Measurements from ENCODE around the gene KAT6B.

KAT6B gene

DNA sequence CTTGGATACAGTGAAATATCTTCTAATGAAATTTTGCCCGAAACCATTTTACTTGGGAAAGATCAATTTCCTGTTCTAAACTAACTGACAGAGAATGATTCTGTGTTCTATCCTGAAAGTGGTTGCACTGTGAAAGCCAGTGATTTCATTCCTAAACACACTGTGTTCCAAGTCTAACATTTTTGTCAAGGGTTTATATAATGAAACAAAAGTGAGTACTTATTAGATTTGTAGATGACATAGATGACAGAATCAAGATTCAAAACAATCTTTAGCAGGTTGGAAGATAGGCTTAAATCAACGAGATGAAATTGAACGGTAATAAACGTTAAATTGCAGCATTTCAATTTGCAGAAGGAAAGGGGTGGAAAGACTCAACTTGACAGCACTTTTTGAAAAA is 13.3 kb downstream of the KAT6B start:
- in situ Hi-C loops (cut with HindIII; ENCODE audit: low sequenced_read_pairs) = loop anchor here (5.0 kb wide), 1 partner anchor 73 kb away; no protein-coding TSS in a partner anchor

DNA sequence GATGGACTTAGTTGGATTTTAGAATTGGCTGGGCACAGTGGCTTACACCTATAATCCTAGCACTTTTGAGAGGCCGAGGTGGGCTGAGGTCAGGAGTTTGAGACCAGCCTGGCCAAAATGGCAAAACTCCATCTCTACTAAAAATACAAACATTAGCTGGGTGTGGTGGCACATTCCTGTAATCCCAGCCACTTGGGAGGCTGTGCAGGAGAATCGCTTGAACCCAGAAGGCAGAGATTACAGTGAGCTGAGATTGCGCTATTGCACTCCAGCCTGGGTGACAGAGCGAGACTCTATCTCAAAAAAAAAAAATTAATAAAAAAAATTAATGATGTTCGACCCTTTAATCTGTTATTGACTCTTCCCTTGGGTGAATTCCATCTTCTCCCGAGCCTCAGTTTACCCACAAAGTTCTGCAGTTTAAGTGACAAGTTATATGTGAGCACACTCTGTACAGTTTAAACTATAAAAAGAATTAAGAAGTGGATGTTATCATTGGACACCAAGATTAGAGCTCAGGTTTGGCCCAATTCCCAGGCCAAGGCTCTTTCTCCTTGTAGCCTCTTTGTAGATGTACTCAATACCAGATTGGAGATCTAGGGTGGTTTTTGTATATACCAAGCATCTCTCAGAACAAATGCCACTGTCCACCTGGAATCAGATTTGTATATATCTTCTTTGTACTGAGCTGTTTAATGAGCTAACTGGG is 15.0 kb downstream of the KAT6B start:
- peak; percentile 27 for DNase-seq (ENCODE audit: low read depth)
- TF ChIP-seq, protein P1, sequence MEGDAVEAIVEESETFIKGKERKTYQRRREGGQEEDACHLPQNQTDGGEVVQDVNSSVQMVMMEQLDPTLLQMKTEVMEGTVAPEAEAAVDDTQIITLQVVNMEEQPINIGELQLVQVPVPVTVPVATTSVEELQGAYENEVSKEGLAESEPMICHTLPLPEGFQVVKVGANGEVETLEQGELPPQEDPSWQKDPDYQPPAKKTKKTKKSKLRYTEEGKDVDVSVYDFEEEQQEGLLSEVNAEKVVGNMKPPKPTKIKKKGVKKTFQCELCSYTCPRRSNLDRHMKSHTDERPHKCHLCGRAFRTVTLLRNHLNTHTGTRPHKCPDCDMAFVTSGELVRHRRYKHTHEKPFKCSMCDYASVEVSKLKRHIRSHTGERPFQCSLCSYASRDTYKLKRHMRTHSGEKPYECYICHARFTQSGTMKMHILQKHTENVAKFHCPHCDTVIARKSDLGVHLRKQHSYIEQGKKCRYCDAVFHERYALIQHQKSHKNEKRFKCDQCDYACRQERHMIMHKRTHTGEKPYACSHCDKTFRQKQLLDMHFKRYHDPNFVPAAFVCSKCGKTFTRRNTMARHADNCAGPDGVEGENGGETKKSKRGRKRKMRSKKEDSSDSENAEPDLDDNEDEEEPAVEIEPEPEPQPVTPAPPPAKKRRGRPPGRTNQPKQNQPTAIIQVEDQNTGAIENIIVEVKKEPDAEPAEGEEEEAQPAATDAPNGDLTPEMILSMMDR (IDR thresholded peaks at IDR 0.05; ENCODE audit: low read depth, low read length, missing control alignments) = no peak
- no peak overlapping the region for H3K4me3 ChIP-seq (ENCODE audit: low read depth, low read length)
- in situ Hi-C loops (cut with HindIII; ENCODE audit: low sequenced_read_pairs) = loop anchor here (5.0 kb wide), 1 partner anchor 71 kb away; no protein-coding TSS in a partner anchor

More for the DNA sequence above, 13.3 kb downstream of the KAT6B start:
- H3K4me3 ChIP-seq (ENCODE audit: low read depth, low read length) = no peak overlapping the region
- no peak for DNase-seq (ENCODE audit: low read depth)
- TF ChIP-seq, protein P1 (IDR thresholded peaks at IDR 0.05; ENCODE audit: low read depth, low read length, missing control alignments) = no peak

DNA sequence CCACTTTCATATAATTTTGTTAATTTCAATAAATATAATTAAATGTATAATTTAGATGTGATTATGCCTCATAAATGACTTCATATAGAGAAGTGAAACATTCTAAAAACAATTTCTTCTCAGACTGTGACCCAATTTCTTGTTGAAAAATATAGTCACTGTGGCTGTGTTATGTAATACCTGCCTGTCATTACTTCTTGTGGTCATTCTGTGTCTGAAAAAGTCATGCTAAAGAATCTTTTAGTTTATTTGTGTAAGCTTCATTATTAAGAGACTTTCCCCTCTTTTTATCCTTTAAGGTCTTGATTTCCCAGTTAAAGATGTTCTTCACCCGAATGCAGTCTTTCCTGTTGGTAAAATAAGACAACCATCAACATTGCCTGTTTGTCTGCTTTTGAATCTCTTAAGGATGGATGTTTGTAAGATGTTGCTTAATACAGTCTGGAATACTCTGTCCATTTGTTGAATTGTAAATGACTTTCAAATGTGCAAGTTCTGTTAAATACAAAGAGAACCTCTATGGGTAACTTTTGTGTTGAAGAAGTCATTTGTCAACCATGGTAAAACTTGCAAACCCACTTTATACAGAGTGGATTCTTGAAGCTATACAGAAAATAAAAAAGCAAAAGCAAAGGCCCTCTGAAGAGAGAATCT is 16.0 kb downstream of the KAT6B start:
- in situ Hi-C loops (cut with HindIII; ENCODE audit: low sequenced_read_pairs) = loop anchor here (5.0 kb wide), 1 partner anchor 70 kb away; no protein-coding TSS in a partner anchor

DNA sequence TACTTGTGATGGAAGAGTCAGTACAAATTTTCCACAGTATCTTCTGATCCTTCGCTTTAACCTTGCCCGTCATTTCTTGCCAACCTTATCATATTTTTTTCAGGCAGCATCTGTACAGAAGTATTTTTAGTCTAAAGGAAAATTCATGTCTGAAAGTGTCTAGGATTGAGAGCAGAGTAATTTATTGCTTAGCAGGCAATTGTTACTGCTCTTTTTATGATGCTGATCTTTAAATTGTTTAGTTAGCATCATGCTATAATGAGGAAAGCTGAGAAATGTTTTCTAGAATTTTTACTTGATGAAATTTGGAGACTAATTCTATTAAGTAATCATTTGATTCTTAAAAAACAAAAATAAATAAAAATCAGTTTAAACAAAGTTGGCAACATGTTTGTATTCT is 20.6 kb downstream of the KAT6B start:
- in situ Hi-C loops (cut with HindIII; ENCODE audit: low sequenced_read_pairs) = no loop called here
- no peak overlapping the region for H3K4me3 ChIP-seq (ENCODE audit: low read depth, low read length)
- no peak for DNase-seq (ENCODE audit: low read depth)
- TF ChIP-seq, protein P1 (IDR thresholded peaks at IDR 0.05; ENCODE audit: low read depth, low read length, missing control alignments) = no peak

More for the DNA sequence above, 16.0 kb downstream of the KAT6B start:
- DNase-seq (ENCODE audit: low read depth) = no peak
- H3K4me3 ChIP-seq (ENCODE audit: low read depth, low read length) = no peak overlapping the region
- TF ChIP-seq, protein P1 (IDR thresholded peaks at IDR 0.05; ENCODE audit: low read depth, low read length, missing control alignments) = no peak

DNA sequence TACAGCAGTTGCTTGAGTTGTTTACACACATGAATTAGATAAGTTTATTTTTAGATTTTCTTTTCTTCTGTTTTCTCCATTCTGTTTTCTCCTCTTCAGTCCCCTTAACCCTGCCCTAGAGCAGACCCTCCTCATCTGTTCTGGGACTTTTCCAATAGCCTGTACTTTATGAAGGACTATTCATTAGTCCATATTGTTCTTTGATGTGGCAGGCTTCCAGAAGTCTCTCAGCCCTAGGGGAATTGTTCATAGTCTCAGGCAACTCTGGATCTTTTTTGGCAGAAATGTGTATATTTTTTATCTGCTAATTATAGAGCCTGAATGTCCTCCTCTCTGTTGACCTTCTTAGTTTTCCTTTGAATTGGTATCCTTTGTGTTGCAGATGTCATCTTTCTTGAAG is 25.4 kb downstream of the KAT6B start:
- H3K4me3 ChIP-seq (ENCODE audit: low read depth, low read length) = no peak overlapping the region
- TF ChIP-seq, protein P1 (IDR thresholded peaks at IDR 0.05; ENCODE audit: low read depth, low read length, missing control alignments) = no peak
- no peak for DNase-seq (ENCODE audit: low read depth)
- in situ Hi-C loops (cut with HindIII; ENCODE audit: low sequenced_read_pairs) = no loop called here

DNA sequence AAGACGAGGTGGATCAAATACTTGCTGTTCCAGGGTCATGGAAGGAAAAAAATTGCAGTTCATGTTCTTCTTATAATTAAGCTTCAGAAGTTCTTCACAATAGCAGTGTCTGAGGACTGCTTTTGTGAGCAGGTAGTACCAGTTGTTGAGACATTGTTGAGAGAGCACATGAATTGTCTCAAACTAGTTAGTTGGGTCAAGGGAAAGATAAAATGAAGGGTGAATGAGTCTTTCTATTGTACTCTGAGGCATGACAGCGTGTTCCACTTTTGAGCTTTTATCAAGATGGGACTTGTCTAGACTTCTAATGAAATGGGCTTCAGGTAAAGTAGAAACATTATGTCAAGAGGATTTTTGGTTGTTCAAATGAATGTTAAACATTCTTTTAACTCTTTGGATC is 26.0 kb downstream of the KAT6B start:
- TF ChIP-seq, protein P1 (IDR thresholded peaks at IDR 0.05; ENCODE audit: low read depth, low read length, missing control alignments) = no peak
- H3K4me3 ChIP-seq (ENCODE audit: low read depth, low read length) = no peak overlapping the region
- no peak for DNase-seq (ENCODE audit: low read depth)
- in situ Hi-C loops (cut with HindIII; ENCODE audit: low sequenced_read_pairs) = no loop called here

All from astrocyte of the cerebellum (primary cell).